Cerebellar nuclear complex (tissue), 1 donor: ENCODE results near the gene BRSK2.
A peak's percentile ranks its signal among the peaks of the same experiment; 100 is the strongest.
"Not testable (repeated sequence)": the region's sequence is repeated elsewhere in the genome, so short reads cannot be mapped to it uniquely, and the experiment has no call there.

Experiments used
- DNase-seq, 2 experiments: peaks; one replicate each; lab custom pipeline; 2025; lab: John Stamatoyannopoulos, UW

The BRSK2 gene

DNA sequence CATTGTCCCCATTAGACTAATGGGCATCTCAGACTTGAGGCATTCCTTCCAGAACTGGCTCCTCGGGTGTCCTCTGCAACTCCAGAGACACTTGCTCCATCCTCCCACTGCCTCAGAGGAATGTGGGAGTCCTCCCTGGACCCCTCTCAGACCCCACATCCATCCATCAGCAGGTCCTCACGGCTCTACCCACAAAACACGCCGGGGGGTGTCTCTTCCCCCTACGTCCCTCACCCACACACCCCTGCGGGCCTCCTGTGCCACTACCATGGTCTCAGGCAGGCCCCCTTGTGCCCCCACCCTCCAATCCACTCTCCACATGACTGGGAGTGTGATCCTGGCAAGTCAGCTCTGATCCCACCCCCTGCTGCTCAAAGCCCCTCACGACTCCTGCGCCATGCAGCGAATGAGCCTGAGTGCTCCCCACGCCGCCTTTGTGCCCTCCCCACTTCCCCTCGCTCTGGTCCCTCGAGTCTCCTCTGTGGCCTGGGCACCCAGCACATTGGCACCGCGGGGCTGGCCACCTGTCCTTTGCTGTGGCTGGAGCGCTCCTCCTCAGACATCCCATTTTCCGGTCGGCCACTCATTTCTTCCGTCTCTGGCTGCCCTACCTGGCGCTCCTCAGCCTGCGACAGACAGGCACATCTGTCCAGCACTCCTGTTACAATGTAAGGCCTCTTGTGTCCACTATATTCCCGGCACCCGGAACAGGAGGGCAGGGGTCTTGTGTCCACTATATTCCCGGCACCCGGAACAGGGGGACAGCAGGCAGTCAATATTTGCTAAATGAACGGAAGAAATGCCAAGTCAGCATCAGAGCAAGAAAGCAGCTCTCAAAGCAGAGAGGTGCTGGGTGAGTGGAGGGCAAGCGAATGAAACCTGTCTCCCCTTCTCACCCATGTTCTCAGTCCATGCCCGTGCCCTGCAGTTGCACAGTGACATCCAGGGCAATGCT lies 111.0 kb downstream of the BRSK2 start:
- no peak for DNase-seq

- peak in 1 of 2 experiments; percentile 38 for DNase-seq
Measured at GRCh38 chr11:1501421-1502167, 111.9 kb downstream of the BRSK2 start.

DNA sequence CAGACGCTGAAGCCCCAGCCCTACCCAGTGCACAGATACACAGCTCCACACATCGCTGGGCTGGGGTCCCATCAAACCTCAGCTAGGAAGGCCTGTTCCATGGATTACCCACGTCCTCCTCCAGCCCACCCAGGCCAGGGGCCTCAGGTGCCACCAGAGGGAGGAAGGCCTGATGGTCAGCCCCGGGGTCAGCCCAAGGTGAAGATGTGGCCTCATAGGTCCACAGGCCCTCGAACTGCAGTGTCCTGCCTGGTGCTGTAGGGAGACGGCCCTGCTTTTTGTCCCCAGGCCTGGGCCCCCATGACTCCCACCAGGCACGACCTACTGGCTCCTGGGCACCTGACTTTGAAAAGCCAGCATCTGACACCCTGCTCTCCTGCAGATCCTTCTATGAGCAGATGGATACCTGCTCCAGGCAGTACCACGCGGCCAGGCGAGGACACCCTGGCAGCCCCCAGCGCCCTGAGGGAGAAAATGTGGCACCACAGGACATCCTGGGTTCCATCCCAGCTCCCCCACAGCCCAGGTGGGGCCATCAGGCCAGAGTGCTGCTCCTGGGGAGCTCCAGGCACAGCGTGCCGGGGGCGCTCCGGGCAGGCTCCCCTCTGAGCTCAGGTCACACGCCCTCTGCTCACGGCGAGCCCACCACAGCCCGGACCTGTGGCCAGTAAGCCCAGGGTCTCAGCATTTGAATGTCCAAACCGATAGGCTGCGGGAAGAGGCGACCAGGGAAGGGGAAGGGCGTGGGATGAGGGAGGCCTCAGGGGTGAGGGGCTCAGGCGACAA lies 112.6 kb downstream of the BRSK2 start:
- DNase-seq: no peak

GRCh38 chr11:1502954-1503707 lies 113.4 kb downstream of the BRSK2 start:
- peak; percentile 27 to 66 for DNase-seq

DNA sequence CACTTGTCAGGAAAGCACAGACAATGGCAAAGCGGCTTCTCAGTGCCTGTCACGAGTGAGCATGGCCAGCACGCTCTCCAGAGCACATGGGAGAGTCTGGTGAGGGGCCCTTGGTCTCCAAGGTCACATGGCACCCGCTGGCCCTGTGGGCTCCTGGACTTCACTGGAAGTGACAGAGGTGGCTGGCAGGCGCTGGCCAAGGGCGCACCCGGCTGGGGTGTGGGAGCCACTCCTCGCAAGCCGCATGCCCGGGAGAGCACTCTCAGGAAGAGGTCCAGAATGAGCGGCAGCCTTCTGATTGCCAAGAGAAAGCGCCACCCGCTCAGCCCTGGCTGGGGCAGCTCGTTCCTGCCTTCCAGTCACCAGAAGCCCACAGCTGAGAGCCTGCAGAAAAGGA lies 114.0 kb downstream of the BRSK2 start:
- peak in 1 of 2 experiments; percentile 12 for DNase-seq

GRCh38 chr11:1504138-1504537 lies 114.4 kb downstream of the BRSK2 start:
- no peak for DNase-seq

- no peak for DNase-seq
Measured at GRCh38 chr11:1504581-1505290, 115.0 kb downstream of the BRSK2 start.

- no peak for DNase-seq
Measured at GRCh38 chr11:1505480-1505879, 115.7 kb downstream of the BRSK2 start.

DNA sequence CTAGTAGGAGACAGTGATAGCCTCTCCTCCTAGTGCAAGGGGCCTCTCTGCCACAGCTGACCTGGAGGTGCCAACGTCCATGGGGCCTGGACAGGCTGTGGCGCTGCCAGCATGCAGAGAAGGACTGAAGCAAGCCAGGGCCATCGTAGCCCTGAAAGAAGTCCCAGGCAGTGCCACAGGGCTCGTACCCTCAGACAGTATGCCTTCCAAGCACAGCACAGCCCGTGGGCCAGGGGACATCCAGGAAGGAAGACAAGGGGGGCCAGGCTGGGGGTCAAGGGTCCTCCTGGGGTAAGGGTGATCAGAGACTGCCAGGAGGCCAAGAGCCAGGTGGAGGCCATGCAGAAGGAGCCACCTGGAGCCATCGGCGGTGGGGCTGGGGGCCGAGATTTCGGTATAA lies 117.2 kb downstream of the BRSK2 start:
- DNase-seq: no peak

DNA sequence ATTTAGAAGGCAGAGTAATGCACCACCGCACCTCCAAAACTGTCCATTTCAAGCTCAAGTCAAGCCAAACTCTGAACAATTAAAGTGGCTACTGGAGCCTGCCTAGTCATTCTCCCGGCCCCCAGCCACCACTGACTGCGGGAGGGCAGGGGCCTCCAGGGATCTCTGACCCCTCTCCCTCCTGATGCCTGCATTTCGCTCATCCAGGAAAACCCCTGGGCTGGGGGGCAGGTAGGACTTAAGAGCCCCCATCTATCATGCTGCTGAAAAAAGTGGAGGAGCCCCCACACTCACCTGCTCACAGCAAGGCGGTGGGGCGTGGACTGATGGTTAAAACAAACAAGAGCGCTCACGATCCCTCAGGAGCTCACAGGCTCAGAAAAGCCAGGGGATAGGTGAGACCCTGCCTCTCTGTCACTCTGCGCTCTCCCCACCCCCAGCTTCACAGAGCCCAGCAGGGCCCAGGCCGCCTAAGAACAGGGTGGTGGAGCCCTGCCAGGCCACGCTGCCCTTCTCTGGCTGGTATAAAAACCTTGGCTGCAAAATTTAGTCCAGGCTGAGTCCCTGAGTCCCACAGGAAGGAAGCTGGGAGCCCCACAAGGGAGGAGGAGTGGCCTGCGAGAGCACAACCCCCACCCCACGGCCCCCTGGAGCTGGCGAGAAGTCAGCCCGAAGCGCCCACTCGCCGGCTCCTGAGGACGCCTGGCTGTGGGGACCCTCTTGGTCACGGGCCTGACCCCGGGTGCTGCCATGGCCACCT lies 117.8 kb downstream of the BRSK2 start:
- no peak for DNase-seq

GRCh38 chr11:1508491-1508891 lies 118.8 kb downstream of the BRSK2 start:
- DNase-seq: no peak

- DNase-seq: no peak
Measured at GRCh38 chr11:1508986-1509385, 119.3 kb downstream of the BRSK2 start.

DNA sequence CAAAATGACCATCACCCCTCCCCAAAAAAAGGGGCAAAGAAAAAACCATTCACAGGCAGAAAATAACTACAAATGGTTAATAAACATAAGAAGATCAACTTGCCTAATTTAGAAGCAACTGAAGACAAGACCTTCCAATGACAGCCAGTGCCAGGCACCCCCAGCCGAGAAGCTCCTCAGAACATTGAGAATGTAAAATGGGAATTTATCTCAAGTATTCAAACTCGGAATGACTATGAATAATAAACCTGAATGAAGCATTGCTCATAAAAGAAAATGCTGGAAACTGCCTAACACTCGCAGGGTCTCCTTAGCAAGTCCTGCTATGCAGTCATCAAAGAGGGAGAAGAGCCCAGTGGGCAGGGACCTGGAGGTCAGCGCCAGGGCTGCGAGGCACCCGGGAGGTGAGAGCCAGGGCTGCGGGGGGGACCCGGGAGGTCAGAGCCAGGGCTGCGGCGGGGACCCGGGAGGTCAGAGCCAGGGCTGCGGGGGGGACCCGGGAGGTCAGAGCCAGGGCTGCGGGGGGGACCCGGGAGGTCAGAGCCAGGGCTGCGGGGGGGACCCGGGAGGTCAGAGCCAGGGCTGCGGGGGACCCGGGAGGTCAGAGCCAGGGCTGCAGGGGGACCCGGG lies 120.0 kb downstream of the BRSK2 start:
- no peak for DNase-seq

- DNase-seq: not testable (repeated sequence)
Measured at GRCh38 chr11:1510351-1510750, 120.6 kb downstream of the BRSK2 start.

DNA sequence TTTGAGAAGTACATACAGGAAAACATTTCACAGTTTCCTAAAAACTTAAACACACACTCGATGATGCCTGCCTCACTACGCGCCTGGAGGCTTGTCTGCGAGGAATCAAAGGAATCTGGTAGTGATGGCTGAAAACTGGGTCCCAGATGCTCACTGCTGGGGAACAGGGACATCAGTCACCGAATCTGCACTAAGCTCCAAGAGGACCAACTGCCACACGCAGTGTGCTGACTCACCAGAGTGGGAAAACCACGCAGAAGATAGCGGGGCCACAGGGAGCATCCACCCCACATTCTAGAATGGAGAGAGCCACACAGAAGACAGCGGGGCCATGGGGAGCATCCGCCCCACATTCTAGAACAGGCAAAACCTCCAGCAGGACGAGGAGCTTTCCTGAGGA lies 121.2 kb downstream of the BRSK2 start:
- no peak for DNase-seq

GRCh38 chr11:1511937-1512496 lies 122.3 kb downstream of the BRSK2 start:
- no peak for DNase-seq
